GM12878 (cell line): Measurements from ENCODE around the gene TSR3. TPM values are rescaled to one million over a fixed set of nuclear protein-coding genes. Genes with fewer than 3 reads are reported as not detected.

Source experiments
- BCLAF1 ChIP-seq: fragments of 450-650 bp; IDR thresholded peaks from 2 replicates; pipeline ENCODE4 v1.6.1; 2017; ENCODE audit warnings: antibody characterized with exemption, mild to moderate bottlenecking, moderate library complexity
- CEBPB ChIP-seq, 2 experiments: fragments of 150-350 bp in 1 of 2; IDR thresholded peaks; 2 replicates each; pipeline ENCODE4 v1.6.1; 2012 to 2014; ENCODE audit warnings: low read depth in 2 of 2, low read length in 2 of 2, borderline replicate concordance in 1 of 2, inconsistent platforms in 1 of 2
- CREB1 ChIP-seq: IDR thresholded peaks from 2 replicates; pipeline ENCODE4 v1.6.1; 2012; ENCODE audit warnings: low read depth, mild to moderate bottlenecking, inconsistent platforms
- ETV6 ChIP-seq, 2 experiments: fragments of 450-650 bp in 1 of 2; IDR thresholded peaks in 1 of 2; conservative IDR thresholded peaks in 1 of 2; 2 replicates each; pipeline ENCODE4 v1.6.1; 2014; ENCODE audit warnings: antibody characterized with exemption in 1 of 2, borderline replicate concordance in 1 of 2, low read depth in 1 of 2, mild to moderate bottlenecking in 1 of 2, moderate library complexity in 1 of 2
- FOXK2 ChIP-seq: fragments of 450-650 bp; IDR thresholded peaks from 2 replicates; pipeline ENCODE4 v1.6.1; 2017; ENCODE audit warnings: mild to moderate bottlenecking, moderate library complexity
- HDAC2 ChIP-seq: fragments of 200-600 bp; sonication (generic); IDR thresholded peaks from 2 replicates; pipeline ENCODE4 v1.6.1; 2017
- HDGF ChIP-seq: fragments of 450-650 bp; IDR thresholded peaks from 2 replicates; pipeline ENCODE4 v1.6.1; 2016; ENCODE audit warnings: antibody characterized with exemption
- IRF4 ChIP-seq: IDR thresholded peaks from 2 replicates; pipeline ENCODE4 v1.6.1; 2011; ENCODE audit warnings: low read depth, low read length
- JUNB ChIP-seq: IDR thresholded peaks from 2 replicates; pipeline ENCODE4 v1.6.1; 2016; ENCODE audit warnings: antibody characterized with exemption, mild to moderate bottlenecking
- MEF2A ChIP-seq: IDR thresholded peaks from 2 replicates; pipeline ENCODE4 v1.6.1; 2011; ENCODE audit warnings: low read depth, mild to moderate bottlenecking, low read length, moderate library complexity; ENCODE audit not compliant: insufficient read depth
- NBN ChIP-seq: fragments of 450-650 bp; IDR thresholded peaks from 2 replicates; pipeline ENCODE4 v1.6.1; 2016
- SIX5 ChIP-seq: IDR thresholded peaks from 2 replicates; pipeline ENCODE4 v1.6.1; 2011; ENCODE audit warnings: mild to moderate bottlenecking, low read depth, low read length, moderate library complexity; ENCODE audit not compliant: severe bottlenecking
- SREBF1 ChIP-seq: IDR thresholded peaks from 2 replicates; pipeline ENCODE4 v1.6.1; 2012; ENCODE audit warnings: mild to moderate bottlenecking, low read length
- TBL1XR1 ChIP-seq: IDR thresholded peaks from 2 replicates; pipeline ENCODE4 v1.6.1; 2012; ENCODE audit warnings: low read depth, low read length, improper control_type of control experiment
- TCF12 ChIP-seq: IDR thresholded peaks from 2 replicates; pipeline ENCODE4 v1.6.1; 2011; ENCODE audit warnings: low read depth, mild to moderate bottlenecking, low read length
- ZBTB33 ChIP-seq: fragments of 450-650 bp; IDR thresholded peaks from 2 replicates; pipeline ENCODE4 v1.6.1; 2017; ENCODE audit warnings: mild to moderate bottlenecking
- ZZZ3 ChIP-seq: IDR thresholded peaks from 2 replicates; pipeline ENCODE4 v1.6.1; 2011; ENCODE audit warnings: low read depth; ENCODE audit not compliant: control insufficient read depth, insufficient read length
- polyA plus RNA-seq, 11 experiments: library from polyadenylated mRNA; depleted of rRNA in 4 of 11; unstranded in 6 of 11; stranded (reverse) in 5 of 11; fragments of >200 nt; fragmentation: Nextera tagmentation in 4 of 11; fragmentation: Illumina TruSeq in 1 of 11; extraction: Ambion mirVana in 4 of 11; extraction: Trizol in 1 of 11; gene quantifications; 1 replicate in 1 of 11; 2 replicates in 10 of 11; pipeline versions ENCODE4 v1.2.1 to v1.2.3, GENCODE V29; 2011 to 2016; ENCODE audit warnings: inconsistent platforms in 2 of 11, missing spikeins in 2 of 11, low read depth in 1 of 11
- total RNA-seq, 4 experiments: library from RNA; depleted of rRNA in 3 of 4; stranded (reverse); fragments of >200 nt in 3 of 4; fragmentation: Illumina TruSeq in 1 of 4; extraction: Trizol in 1 of 4; gene quantifications; 2 replicates each; pipeline versions ENCODE4 v1.2.1 to v1.2.3, GENCODE V29; 2013 to 2021

Gene TSR3
- total and polyA plus RNA-seq, 10 of the 15 experiments (the other 5 are each of a cell fraction or from before 2014, with no cell fraction given): 3.4 to 108 (median 46.9) TPM

GRCh38 chr16:1300664-1301476 is 50.8 kb downstream of the TSR3 start (continued):
- TF ChIP-seq ZBTB33 (no peak), SREBF1 (no peak), BCLAF1 (no peak), IRF4 (no peak), CEBPB (IDR thresholded peaks at IDR 0.05; ENCODE audit: borderline replicate concordance in 1 of 2, low read depth in 2 of 2, low read length in 2 of 2) (no peak), JUNB (no peak), CREB1 (no peak), FOXK2 (no peak), HDGF (no peak), TBL1XR1 (no peak), ETV6 (conservative IDR thresholded peaks at IDR 0.05 in 1 of 2, IDR thresholded peaks at IDR 0.05 in 1 of 2; ENCODE audit: borderline replicate concordance in 1 of 2, low read depth in 1 of 2) (no peak), NBN (no peak), ZZZ3 (no peak), TCF12 (no peak), HDAC2 (no peak), SIX5 (no peak), MEF2A (no peak)
